HEK293 (cell line): ENCODE data around the gene IL21.

ENCODE experiments used
- CTCF ChIP-seq: fragments of 450-650 bp; formaldehyde crosslinking; IDR thresholded peaks from 2 replicates; pipeline ENCODE4 v1.5.1; 2016; ENCODE audit warnings: missing biosample characterization, missing genetic modification characterization
- KLF1 ChIP-seq: fragments of 450-650 bp; formaldehyde crosslinking; IDR thresholded peaks from 2 replicates; pipeline ENCODE4 v1.5.1; 2016; ENCODE audit warnings: missing biosample characterization, missing genetic modification characterization
- MEIS1 ChIP-seq: sonication (generic); formaldehyde crosslinking; IDR thresholded peaks from 2 replicates; pipeline ENCODE4 v1.8.1; 2022; ENCODE audit warnings: missing genetic modification reagents, mild to moderate bottlenecking, borderline replicate concordance
- PATZ1 ChIP-seq: fragments of 450-650 bp; formaldehyde crosslinking; IDR thresholded peaks from 2 replicates; pipeline ENCODE4 v1.5.1; 2016; ENCODE audit warnings: missing biosample characterization, missing genetic modification characterization
- PRDM10 ChIP-seq: fragments of 450-650 bp; formaldehyde crosslinking; IDR thresholded peaks from 2 replicates; pipeline ENCODE4 v1.5.1; 2016; ENCODE audit warnings: missing biosample characterization, missing genetic modification characterization
- PRDM6 ChIP-seq: fragments of 450-650 bp; formaldehyde crosslinking; IDR thresholded peaks from 2 replicates; pipeline ENCODE4 v1.5.1; 2017; ENCODE audit warnings: missing biosample characterization, missing genetic modification characterization
- REST ChIP-seq: fragments of 450-650 bp; formaldehyde crosslinking; IDR thresholded peaks from 2 replicates; pipeline ENCODE4 v1.5.1; 2016; ENCODE audit warnings: missing biosample characterization, missing genetic modification characterization
- WT1 ChIP-seq: fragments of 450-650 bp; formaldehyde crosslinking; IDR thresholded peaks from 2 replicates; pipeline ENCODE4 v1.5.1; 2016; ENCODE audit warnings: missing biosample characterization, missing genetic modification characterization
- ZFP3 ChIP-seq: fragments of 450-650 bp; formaldehyde crosslinking; IDR thresholded peaks from 2 replicates; pipeline ENCODE4 v1.5.1; 2016; ENCODE audit warnings: low read depth, missing biosample characterization, missing genetic modification characterization
- ZFP41 ChIP-seq: fragments of 450-650 bp; formaldehyde crosslinking; IDR thresholded peaks from 2 replicates; pipeline ENCODE4 v1.5.1; 2016; ENCODE audit warnings: missing biosample characterization, missing genetic modification characterization, borderline replicate concordance
- ZNF274 ChIP-seq, 2 experiments: fragments of 200-500 bp in 1 of 2; fragments of 450-650 bp in 1 of 2; sonication (Bioruptor generic) in 1 of 2; formaldehyde crosslinking in 1 of 2; IDR thresholded peaks; 2 replicates each; pipeline versions ENCODE4 v1.5.1 to v1.6.1; 2014 to 2016; ENCODE audit warnings: borderline replicate concordance in 1 of 2, inconsistent platforms in 1 of 2, low read length in 1 of 2, missing biosample characterization in 1 of 2, missing genetic modification characterization in 1 of 2
- ZNF324 ChIP-seq: fragments of 450-650 bp; formaldehyde crosslinking; IDR thresholded peaks from 2 replicates; pipeline ENCODE4 v1.5.1; 2016; ENCODE audit warnings: missing biosample characterization, missing genetic modification characterization
- ZNF549 ChIP-seq: fragments of 450-650 bp; IDR thresholded peaks from 2 replicates; pipeline ENCODE4 v1.5.1; 2018; ENCODE audit warnings: missing biosample characterization, missing genetic modification characterization, mild to moderate bottlenecking, inconsistent platforms, moderate library complexity
- ZNF792 ChIP-seq: fragments of 450-650 bp; formaldehyde crosslinking; IDR thresholded peaks from 2 replicates; pipeline ENCODE4 v1.5.1; 2016; ENCODE audit warnings: missing biosample characterization, missing genetic modification characterization

GRCh38 chr4:122633211-122633610 is 12.3 kb upstream of the IL21 start:
- TF ChIP-seq WT1 (tag by site-specific recombination) (no peak), PRDM6 (tag by site-specific recombination) (no peak), ZNF549 (no peak), CTCF (tag by site-specific recombination) (no peak), KLF1 (tag by site-specific recombination) (no peak), PATZ1 (tag by site-specific recombination) (no peak), PRDM10 (tag by site-specific recombination) (no peak), ZFP3 (no peak), ZNF324 (tag by site-specific recombination) (no peak), ZNF274 (IDR thresholded peaks at IDR 0.05; ENCODE audit: low read length) (no peak), ZNF274 (tag by site-specific recombination; IDR thresholded peaks at IDR 0.05; ENCODE audit: borderline replicate concordance) (no peak), REST (tag by site-specific recombination) (no peak), ZFP41 (tag by site-specific recombination) (no peak), MEIS1 (CRISPR knock-in tag) (no peak), ZNF792 (tag by site-specific recombination) (no peak)
